Measurements from ENCODE around the gene DNAL4. TPM values are rescaled to one million over a fixed set of nuclear protein-coding genes. Genes with fewer than 3 reads are reported as not detected.

DNAL4 gene
- total and polyA plus RNA-seq, 2 of the 4 experiments (the other 2 are of a cell fraction) = 6.1 to 12.1 TPM

DNA sequence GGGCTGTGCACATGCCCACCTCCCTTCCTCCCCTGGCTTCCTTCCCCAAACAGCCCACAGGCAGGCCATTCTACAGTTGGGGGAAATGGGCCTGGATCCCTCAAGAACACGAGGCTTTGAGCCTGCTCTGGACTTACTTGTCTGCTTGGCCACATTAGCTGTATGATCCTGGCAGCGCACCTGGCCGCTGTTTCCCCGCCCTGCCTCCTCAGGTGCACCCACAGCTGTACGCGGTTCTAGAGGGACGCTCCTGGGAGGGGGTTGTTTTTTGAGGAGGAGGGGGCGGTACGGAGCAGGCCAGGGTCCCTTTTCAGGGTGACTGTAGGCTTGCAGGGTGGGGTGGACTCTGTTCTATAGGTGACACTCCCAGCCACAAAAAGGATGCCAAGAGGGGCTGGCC, 26.6 kb downstream of the DNAL4 start:
- H3K4me1 ChIP-seq (ENCODE audit: control insufficient read depth, insufficient read depth, low read length) = peaks cover 3% of the 10 kb centered on the region
- H2AK9ac ChIP-seq (replicated peaks; ENCODE audit: low read depth, low read length, poor library complexity) = no peak overlapping the region
- H2BK5ac ChIP-seq (ENCODE audit: low read depth, low read length, poor library complexity, severe bottlenecking) = no peak overlapping the region
- no peak for ATAC-seq (ENCODE audit: low read depth)
- no peak overlapping the region for H2BK120ac ChIP-seq (ENCODE audit: low read depth, low read length)
- no peak overlapping the region for H2AK5ac ChIP-seq (ENCODE audit: low read depth, low read length)
- H3K27ac ChIP-seq (ENCODE audit: insufficient read depth, low read length) = no peak overlapping the region
- H3K14ac ChIP-seq (replicated peaks; ENCODE audit: low read depth, low read length) = no peak overlapping the region
- H3K4ac ChIP-seq (ENCODE audit: low read depth, low read length) = no peak overlapping the region
- ChIA-PET POLR2A (ENCODE audit: unreplicated experiment) (no interaction called here), CTCF (no interaction called here)
- H2BK15ac ChIP-seq (ENCODE audit: low read depth, low read length) = no peak overlapping the region
- H3K79me1 ChIP-seq (ENCODE audit: low read depth in 1 of 2, low read length in 2 of 2) = no peaks in the 10 kb centered on the region
- peaks cover 5% of the 10 kb centered on the region; the same call in 1 of the 2 replicates for H3K9me1 ChIP-seq (ENCODE audit: insufficient read depth, low read length)
- no peaks in the 10 kb centered on the region for H3K27me3 ChIP-seq (ENCODE audit: control insufficient read depth, insufficient read depth, low read length)
- H3K18ac ChIP-seq (ENCODE audit: low read depth, low read length) = no peak overlapping the region
- intact Hi-C loops (cut with micrococcal nuclease) = loop anchor here (5.0 to 10.0 kb wide), 4 partner anchors 85 to 715 kb away; partner anchors contain the start of gene RPL3
- dilution Hi-C loops (cut with HindIII; ENCODE audit: low sequenced_read_pairs, unreplicated experiment) = no loop called here
- H4K91ac ChIP-seq (ENCODE audit: insufficient read depth, low read depth, low read length) = no peak overlapping the region
- no peak overlapping the region for H2BK20ac ChIP-seq (ENCODE audit: low read depth, low read length)
- no peak overlapping the region for H4K5ac ChIP-seq (ENCODE audit: low read depth, low read length)
- no peak overlapping the region for H2AFZ ChIP-seq (replicated peaks; ENCODE audit: low read length, poor library complexity)
- H3K9ac ChIP-seq (ENCODE audit: low read depth, low read length) = no peak overlapping the region
- no peak overlapping the region for H3K23ac ChIP-seq (ENCODE audit: low read depth, low read length)
- no CpG with 5 or more reads among the region's 9 CpGs for WGBS, 2 experiments (ENCODE audit: extremely low coverage in 2 of 2, insufficient read length in 1 of 2)
- H3K56ac ChIP-seq (ENCODE audit: extremely low read depth, insufficient read depth, low read length) = no peak overlapping the region
- in situ Hi-C loops (cut with MboI; ENCODE audit: low sequenced_read_pairs) = loop anchor here (10.0 kb wide), 1 partner anchor 237 kb away; no protein-coding TSS in a partner anchor
- H4K20me1 ChIP-seq (ENCODE audit: insufficient read depth, low read length) = no peaks in the 10 kb centered on the region
- H3K4me2 ChIP-seq (ENCODE audit: low read depth, low read length) = no peak overlapping the region
- no peak overlapping the region for H4K8ac ChIP-seq (ENCODE audit: low read depth in 2 of 2, low read length in 2 of 2)
- H3K9me3 ChIP-seq (ENCODE audit: control insufficient read depth, insufficient read depth, low read length) = no peaks in the 10 kb centered on the region
- H3K4me3 ChIP-seq (ENCODE audit: insufficient read depth, low read depth, low read length) = no peak overlapping the region
- no peaks in the 10 kb centered on the region for H3K36me3 ChIP-seq (ENCODE audit: control insufficient read depth, insufficient read depth, low read length)
- no TSS peak for BruUV-seq (replicated peaks)
- TF ChIP-seq, protein P1, sequence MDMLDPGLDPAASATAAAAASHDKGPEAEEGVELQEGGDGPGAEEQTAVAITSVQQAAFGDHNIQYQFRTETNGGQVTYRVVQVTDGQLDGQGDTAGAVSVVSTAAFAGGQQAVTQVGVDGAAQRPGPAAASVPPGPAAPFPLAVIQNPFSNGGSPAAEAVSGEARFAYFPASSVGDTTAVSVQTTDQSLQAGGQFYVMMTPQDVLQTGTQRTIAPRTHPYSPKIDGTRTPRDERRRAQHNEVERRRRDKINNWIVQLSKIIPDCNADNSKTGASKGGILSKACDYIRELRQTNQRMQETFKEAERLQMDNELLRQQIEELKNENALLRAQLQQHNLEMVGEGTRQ (IDR thresholded peaks at IDR 0.05; ENCODE audit: low read depth, low read length) = no peak
- no peak for TF ChIP-seq MXI1 (IDR thresholded peaks at IDR 0.05; ENCODE audit: borderline replicate concordance, low read depth, low read length)
- no peak for TF ChIP-seq CHD1 (IDR thresholded peaks at IDR 0.05; ENCODE audit: low read depth, low read length)
- TF ChIP-seq MAFK (IDR thresholded peaks at IDR 0.05; ENCODE audit: low read depth, low read length) = no peak
- TF ChIP-seq, protein P2, sequence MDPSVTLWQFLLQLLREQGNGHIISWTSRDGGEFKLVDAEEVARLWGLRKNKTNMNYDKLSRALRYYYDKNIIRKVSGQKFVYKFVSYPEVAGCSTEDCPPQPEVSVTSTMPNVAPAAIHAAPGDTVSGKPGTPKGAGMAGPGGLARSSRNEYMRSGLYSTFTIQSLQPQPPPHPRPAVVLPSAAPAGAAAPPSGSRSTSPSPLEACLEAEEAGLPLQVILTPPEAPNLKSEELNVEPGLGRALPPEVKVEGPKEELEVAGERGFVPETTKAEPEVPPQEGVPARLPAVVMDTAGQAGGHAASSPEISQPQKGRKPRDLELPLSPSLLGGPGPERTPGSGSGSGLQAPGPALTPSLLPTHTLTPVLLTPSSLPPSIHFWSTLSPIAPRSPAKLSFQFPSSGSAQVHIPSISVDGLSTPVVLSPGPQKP (IDR thresholded peaks at IDR 0.05; ENCODE audit: borderline replicate concordance, low read depth, low read length) = no peak
- TF ChIP-seq FOS (IDR thresholded peaks at IDR 0.05; ENCODE audit: low read depth, low read length) = no peak
- no peak for TF ChIP-seq RAD21 (IDR thresholded peaks at IDR 0.05; ENCODE audit: low read length)
- TF ChIP-seq NFE2L2 (IDR thresholded peaks at IDR 0.05; ENCODE audit: low read depth, low read length) = no peak
- TF ChIP-seq, protein P3, sequence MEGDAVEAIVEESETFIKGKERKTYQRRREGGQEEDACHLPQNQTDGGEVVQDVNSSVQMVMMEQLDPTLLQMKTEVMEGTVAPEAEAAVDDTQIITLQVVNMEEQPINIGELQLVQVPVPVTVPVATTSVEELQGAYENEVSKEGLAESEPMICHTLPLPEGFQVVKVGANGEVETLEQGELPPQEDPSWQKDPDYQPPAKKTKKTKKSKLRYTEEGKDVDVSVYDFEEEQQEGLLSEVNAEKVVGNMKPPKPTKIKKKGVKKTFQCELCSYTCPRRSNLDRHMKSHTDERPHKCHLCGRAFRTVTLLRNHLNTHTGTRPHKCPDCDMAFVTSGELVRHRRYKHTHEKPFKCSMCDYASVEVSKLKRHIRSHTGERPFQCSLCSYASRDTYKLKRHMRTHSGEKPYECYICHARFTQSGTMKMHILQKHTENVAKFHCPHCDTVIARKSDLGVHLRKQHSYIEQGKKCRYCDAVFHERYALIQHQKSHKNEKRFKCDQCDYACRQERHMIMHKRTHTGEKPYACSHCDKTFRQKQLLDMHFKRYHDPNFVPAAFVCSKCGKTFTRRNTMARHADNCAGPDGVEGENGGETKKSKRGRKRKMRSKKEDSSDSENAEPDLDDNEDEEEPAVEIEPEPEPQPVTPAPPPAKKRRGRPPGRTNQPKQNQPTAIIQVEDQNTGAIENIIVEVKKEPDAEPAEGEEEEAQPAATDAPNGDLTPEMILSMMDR (conservative IDR thresholded peaks at IDR 0.05; ENCODE audit: low read depth, low read length) = no peak
- TF ChIP-seq RCOR1 (IDR thresholded peaks at IDR 0.05; ENCODE audit: insufficient replicate concordance, low read length) = no peak
- TF ChIP-seq POLR2A (IDR thresholded peaks at IDR 0.05; ENCODE audit: low read depth, low read length) = no peak
- no peak for TF ChIP-seq MAZ (IDR thresholded peaks at IDR 0.05; ENCODE audit: borderline replicate concordance, low read depth, low read length)
- TF ChIP-seq RFX5 (IDR thresholded peaks at IDR 0.05; ENCODE audit: low read depth, low read length) = no peak
- DNase-seq = no peak
